Ectodermal cell (in vitro differentiated cells): ENCODE measurements around the gene SNX9.

Experiments used
- H3K27ac ChIP-seq: 2 replicates; pipeline ENCODE4 v1.7.0; 2013; ENCODE audit warnings: mild to moderate bottlenecking, low read depth, low read length; ENCODE audit not compliant: insufficient read depth, poor library complexity, severe bottlenecking
- H3K27me3 ChIP-seq: 2 replicates; pipeline ENCODE4 v1.7.0; 2013; ENCODE audit warnings: mild to moderate bottlenecking, low read length; ENCODE audit not compliant: insufficient read depth, control insufficient read depth, poor library complexity, severe bottlenecking
- H3K36me3 ChIP-seq: one replicate; pipeline ENCODE4 v1.7.0; 2013; ENCODE audit warnings: low read length; ENCODE audit not compliant: control insufficient read depth, insufficient read depth
- H3K4me1 ChIP-seq: one replicate; pipeline ENCODE4 v1.7.0; 2013; ENCODE audit warnings: low read length; ENCODE audit not compliant: control insufficient read depth, insufficient read depth
- H3K4me3 ChIP-seq: 2 replicates; pipeline ENCODE4 v1.7.0; 2013; ENCODE audit warnings: low read depth, low read length, control low read depth; ENCODE audit not compliant: insufficient read depth
- H3K9me3 ChIP-seq: 2 replicates; pipeline ENCODE4 v1.7.0; 2013; ENCODE audit warnings: mild to moderate bottlenecking, low read length, moderate library complexity; ENCODE audit not compliant: control insufficient read depth
- WGBS, 2 experiments: methylation state at CpG; one replicate each; pipeline ENCODE4 v1.1.7; 2013; ENCODE audit warnings: missing lambda C conversion rate in 2 of 2; 5-methylcytosine and 5-hydroxymethylcytosine counted together

The SNX9 gene

GRCh38 chr6:157800420-157801237 lies 22.4 kb upstream of the SNX9 start:
- H3K36me3 ChIP-seq: no peaks in the 10 kb centered on the region
- 92 to 93% methylated on average over 5 to 6 of the region's 6 CpGs for WGBS, 2 experiments
- H3K27ac ChIP-seq: no peak overlapping the region
- H3K9me3 ChIP-seq: no peaks in the 10 kb centered on the region
- H3K4me3 ChIP-seq: no peak overlapping the region
- H3K27me3 ChIP-seq: no peaks in the 10 kb centered on the region
- no peaks in the 10 kb centered on the region for H3K4me1 ChIP-seq

DNA sequence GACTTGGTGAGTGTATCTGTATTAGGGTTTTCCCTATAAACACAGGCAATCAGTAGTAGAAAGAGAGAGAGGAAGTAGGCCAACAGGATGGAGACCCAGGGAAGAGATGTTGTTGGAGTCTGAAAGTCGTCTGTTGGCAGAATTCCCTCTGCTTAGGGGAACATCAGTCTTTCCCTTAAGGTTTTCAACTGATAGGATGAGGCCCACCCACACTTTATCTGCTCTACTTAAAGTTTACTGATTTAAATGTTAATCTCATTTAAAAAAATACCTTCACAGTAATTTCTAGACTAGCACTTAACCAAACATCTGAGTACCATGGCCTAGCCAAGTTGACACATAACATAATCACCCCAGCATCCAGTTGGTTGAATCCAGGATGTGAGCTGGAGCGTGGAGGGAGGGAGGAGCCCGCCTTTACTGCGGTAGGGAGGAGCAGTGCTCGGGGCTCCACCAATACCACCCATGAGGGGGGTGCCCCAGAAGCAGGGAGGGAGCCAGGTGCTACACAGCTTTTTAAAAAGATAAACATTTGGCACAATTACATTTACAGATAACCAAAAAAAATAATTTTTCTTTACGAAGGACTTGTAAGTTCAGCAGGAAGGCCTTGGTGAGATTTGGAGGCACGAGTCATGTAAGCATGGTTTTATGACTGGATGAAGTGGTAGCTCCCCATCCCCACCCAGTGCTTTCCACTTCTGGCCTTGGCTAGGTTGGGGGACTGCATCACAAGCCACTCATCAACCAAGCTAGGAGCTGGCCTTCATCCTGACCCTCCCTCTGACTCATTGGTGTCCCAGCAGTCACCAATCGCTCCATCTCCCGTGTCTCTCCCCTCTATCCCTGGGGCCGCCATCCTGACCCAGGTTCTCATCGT lies 18.4 kb upstream of the SNX9 start:
- Histone ChIP-seq H3K27me3 (no peaks in the 10 kb centered on the region), H3K36me3 (no peaks in the 10 kb centered on the region), H3K9me3 (no peaks in the 10 kb centered on the region), H3K4me1 (no peaks in the 10 kb centered on the region), H3K4me3 (no peak overlapping the region), H3K27ac (no peak overlapping the region)
- 91 to 92% methylated on average over 8 to 11 of the region's 11 CpGs for WGBS, 2 experiments

DNA sequence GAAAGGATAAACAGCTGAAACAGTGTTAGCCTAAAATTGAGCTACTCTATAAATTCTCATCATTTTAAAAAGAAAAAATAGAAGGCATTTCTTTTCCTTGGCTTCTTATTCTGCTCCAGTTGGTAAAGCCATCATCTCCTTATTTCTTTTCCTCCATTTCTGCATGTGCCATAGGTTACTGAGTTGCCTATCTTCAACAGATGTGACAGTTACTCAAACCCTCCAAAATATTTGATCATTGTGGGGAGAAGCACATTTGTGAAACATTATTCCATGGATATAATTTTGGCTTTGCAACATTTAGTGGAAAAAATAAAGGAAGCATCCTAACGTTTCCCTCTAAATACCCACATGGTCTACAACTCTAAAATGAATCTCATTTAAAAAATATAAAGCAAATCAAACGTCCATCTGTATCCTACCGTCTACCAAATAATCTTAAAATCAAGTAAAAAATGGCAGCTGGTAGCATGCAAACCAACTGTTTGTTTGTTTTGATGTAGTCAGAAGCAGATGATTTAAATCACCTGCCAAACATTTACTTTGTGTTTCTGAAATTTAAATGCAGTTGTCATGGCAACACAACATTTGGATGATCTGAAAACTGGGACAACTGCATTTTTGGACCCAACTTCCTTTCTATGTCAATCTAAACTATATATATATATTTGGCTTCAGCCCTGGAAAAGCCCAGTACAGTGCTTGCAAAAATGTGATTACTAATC lies 16.8 kb upstream of the SNX9 start:
- Histone ChIP-seq H3K4me1 (no peaks in the 10 kb centered on the region), H3K27ac (no peak overlapping the region), H3K27me3 (no peaks in the 10 kb centered on the region), H3K9me3 (no peaks in the 10 kb centered on the region), H3K36me3 (no peaks in the 10 kb centered on the region), H3K4me3 (no peak overlapping the region)
- WGBS, 2 experiments: 94% methylated on average over 3 of the region's 3 CpGs

GRCh38 chr6:157806856-157807215 lies 16.2 kb upstream of the SNX9 start:
- WGBS, 2 experiments: 82 to 87% methylated on average over 3 of the region's 3 CpGs
- H3K4me1 ChIP-seq: no peaks in the 10 kb centered on the region
- H3K4me3 ChIP-seq: no peak overlapping the region
- H3K27ac ChIP-seq: no peak overlapping the region
- no peaks in the 10 kb centered on the region for H3K36me3 ChIP-seq
- no peaks in the 10 kb centered on the region for H3K27me3 ChIP-seq
- H3K9me3 ChIP-seq: no peaks in the 10 kb centered on the region

DNA sequence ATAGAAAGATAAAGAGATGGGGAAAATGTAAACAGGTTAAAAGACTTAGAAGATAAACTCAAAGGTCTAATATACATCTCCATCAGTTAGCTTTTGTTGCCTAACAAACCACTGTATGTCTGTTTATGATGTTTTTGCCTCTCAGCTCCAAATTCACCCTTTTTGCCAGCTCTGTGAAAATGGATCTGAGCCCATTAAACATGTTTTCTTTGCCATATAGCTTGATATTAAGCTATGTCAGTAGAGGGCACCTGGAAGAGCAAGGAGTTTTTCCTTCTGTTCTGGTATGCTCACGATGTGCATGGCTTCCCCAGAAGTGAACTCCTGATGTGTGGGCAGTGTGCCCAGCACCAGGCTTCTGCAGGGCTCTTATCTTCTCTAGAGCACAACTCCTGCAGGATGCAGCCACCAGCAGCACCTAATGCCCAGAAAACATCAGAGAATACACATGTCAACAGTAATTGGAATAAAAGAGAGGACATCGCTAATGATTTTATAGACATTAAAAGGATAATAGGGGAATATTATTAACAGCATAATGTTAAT lies 14.6 kb upstream of the SNX9 start:
- 86 to 95% methylated on average over 1 to 2 of the region's 2 CpGs for WGBS, 2 experiments
- no peak overlapping the region for H3K27ac ChIP-seq
- no peaks in the 10 kb centered on the region for H3K9me3 ChIP-seq

GRCh38 chr6:157809613-157810012 lies 13.4 kb upstream of the SNX9 start:
- 79 to 80% methylated on average over 1 of the region's 1 CpG for WGBS, 2 experiments

More for the DNA sequence above, 14.6 kb upstream of the SNX9 start:
- H3K4me1 ChIP-seq: no peaks in the 10 kb centered on the region
- H3K4me3 ChIP-seq: no peak overlapping the region
- no peaks in the 10 kb centered on the region for H3K27me3 ChIP-seq
- H3K36me3 ChIP-seq: no peaks in the 10 kb centered on the region

DNA sequence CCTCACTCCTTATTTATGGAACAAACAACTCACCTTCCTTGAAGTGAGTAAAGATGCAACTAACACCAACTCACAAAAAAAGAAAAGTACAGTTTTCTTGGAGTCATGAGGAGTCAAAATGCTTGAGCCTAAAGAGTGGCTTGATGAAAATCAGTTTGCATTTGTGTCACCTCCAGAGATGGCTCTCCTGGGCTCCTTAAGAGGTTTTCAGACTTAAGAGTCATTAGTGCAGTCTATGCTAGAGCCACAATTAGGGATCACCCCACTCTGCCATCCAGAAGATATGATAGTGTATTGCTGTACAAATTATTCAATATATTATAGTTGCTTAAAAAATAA lies 11.9 kb upstream of the SNX9 start:
- H3K4me3 ChIP-seq: no peak overlapping the region
- H3K9me3 ChIP-seq: no peaks in the 10 kb centered on the region
- no peaks in the 10 kb centered on the region for H3K27me3 ChIP-seq

More at GRCh38 chr6:157809613-157810012, 13.4 kb upstream of the SNX9 start:
- H3K4me1 ChIP-seq: no peaks in the 10 kb centered on the region
- H3K9me3 ChIP-seq: no peaks in the 10 kb centered on the region
- H3K36me3 ChIP-seq: no peaks in the 10 kb centered on the region
- no peak overlapping the region for H3K27ac ChIP-seq
- H3K27me3 ChIP-seq: no peaks in the 10 kb centered on the region
- H3K4me3 ChIP-seq: no peak overlapping the region

DNA sequence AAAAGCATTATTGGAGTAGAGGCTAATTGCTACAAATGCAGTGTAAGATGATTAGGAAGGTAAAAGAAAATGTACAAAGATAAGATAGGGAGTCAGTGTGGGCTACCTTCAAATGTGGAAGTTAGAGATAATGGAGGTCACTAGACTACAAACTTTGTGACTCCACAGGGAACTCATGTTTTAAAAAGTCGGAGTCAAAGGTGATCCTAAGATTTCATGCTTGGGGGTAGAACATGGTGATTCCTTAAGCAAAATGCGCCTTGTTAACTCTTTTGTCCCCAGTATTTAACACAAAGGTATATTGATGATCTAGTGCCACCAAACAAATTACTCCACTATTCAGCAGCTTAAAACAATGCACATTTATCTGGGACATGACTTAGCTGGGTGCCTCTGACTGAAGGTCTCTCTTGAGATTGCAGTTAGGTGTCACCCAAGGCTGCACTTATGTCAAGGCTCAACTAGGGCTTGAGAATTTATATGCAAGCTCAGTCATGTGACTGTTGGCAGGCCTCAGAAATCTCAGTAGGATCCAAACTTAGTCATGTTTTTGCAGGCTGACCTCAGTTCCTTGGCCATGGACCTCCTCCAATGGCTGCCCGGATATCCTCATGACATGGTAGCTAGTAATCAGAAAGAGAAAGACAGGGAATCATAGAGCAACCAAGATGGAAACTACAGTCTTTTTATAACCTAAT lies 11.4 kb upstream of the SNX9 start:
- 94 to 95% methylated on average over 3 of the region's 3 CpGs for WGBS, 2 experiments
- Histone ChIP-seq H3K27ac (no peak overlapping the region), H3K27me3 (no peaks in the 10 kb centered on the region), H3K9me3 (no peaks in the 10 kb centered on the region), H3K4me1 (no peaks in the 10 kb centered on the region), H3K4me3 (no peak overlapping the region), H3K36me3 (no peaks in the 10 kb centered on the region)

More for the DNA sequence above, 11.9 kb upstream of the SNX9 start:
- Histone ChIP-seq H3K36me3 (no peaks in the 10 kb centered on the region), H3K4me1 (no peaks in the 10 kb centered on the region), H3K27ac (no peak overlapping the region)

DNA sequence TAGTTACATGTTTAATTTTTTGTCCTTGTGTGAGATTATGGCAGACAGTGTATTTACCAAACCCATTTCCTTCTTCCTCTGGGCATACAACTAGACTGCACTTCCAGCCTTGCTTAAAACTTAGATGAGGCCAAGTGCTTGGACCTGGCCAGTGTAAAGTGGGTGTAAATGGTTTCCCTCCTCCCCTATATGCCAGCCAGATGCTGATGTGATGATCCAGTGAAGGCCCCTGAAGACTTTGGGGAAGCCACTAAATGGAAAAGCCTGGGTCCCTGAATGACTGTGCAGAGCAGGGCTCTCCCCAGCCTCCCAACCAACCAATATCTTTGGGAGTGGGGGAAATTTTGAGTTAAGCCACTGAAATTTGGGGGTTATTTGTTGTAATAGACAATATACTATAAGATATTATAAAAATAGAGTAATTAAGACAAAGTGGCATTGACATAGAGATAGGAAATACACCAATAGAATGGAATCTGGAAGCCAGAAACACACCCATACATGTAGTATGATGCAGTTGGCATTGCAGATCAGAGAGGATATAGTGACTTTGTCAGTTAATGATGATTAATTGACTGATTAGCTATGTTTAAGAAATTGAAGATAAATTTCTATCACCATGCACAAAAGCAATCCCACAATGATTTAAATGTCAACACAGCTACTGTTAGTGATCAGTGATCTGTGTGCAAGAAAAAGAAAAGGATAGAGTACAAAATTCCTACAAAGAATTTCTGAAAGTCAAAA lies 10.4 kb upstream of the SNX9 start:
- Histone ChIP-seq H3K9me3 (no peaks in the 10 kb centered on the region), H3K27me3 (no peaks in the 10 kb centered on the region), H3K27ac (no peak overlapping the region), H3K4me3 (no peak overlapping the region), H3K4me1 (no peaks in the 10 kb centered on the region), H3K36me3 (no peaks in the 10 kb centered on the region)
